GM18511 (cell line): Measurements from ENCODE around the gene GOT1.

Experiments
- ATAC-seq: cut with Tn5 transposase; IDR thresholded peaks from one replicate; pipeline ENCODE4 v1.9.1; 2021; ENCODE audit warnings: mild to moderate bottlenecking, moderate library complexity; ENCODE audit not compliant: unreplicated experiment

GOT1 gene

DNA sequence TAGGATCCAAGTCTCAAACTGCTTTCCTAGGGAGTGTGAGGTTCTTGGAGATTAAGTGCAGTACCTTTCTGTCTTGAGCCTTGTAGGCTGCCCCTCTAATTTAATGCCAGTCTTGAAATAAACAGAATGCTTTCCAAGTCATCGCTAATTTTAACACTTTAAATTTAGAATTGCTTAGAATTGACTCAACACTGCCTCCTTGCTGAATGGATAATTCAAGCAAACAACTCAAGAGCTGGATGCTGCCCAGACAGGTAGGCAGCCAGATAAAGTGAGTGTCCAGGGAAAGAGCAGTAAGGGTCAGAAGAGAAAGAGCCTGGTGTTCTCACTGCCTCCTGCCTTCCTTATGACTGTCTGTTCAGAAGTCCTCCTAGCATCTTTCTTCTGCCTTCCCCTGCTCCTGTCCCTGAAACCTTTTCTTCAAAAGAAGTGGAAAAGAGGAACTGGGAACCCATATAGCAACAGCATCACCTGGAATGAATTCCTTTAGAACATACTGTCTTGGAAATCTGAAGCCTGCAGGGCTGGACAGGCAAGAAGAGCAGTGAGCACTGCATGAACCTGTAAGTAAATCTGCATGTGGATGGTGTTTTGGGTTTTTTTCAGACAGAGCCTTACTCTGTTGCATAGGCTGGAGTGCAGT, 3.1 kb upstream of the GOT1 start:
- no peak for ATAC-seq

DNA sequence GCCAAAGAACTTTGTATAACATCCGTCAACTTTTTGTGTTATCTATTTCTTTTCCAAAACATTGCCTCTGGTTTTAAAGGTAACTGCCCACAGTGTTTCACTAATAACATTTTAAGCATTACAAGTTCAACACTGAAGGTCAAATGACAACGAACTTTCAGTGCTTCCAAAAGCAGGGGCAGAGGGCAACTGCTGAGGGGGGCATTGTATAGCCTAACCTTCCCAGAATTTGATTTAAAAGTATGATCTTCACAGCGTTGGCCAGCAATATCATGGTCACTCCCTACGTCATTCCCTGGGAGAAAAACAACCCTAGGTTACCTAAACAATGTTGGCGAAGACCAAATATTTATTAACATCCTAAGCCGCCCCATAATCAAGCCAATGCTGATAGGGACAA, 2.5 kb upstream of the GOT1 start:
- no peak for ATAC-seq

DNA sequence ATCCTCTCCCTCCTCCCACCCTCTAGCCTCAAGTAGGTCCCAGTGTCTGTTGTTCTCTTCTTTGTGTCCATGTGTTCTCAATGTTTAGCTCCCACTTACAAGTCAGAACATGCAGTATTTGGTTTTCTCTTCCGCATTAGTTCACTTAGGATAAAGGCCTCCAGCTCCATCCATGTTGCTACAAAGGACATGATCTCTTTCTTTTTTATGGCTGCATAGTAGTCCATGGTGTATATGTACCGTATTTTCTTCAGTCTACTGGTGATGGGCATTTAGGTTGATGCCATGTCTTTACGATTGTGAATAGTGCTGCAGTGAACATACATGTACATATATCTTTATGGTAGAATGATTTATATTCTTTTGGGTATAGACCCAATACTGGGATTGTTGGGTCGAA, 1.6 kb upstream of the GOT1 start:
- ATAC-seq = no peak

DNA sequence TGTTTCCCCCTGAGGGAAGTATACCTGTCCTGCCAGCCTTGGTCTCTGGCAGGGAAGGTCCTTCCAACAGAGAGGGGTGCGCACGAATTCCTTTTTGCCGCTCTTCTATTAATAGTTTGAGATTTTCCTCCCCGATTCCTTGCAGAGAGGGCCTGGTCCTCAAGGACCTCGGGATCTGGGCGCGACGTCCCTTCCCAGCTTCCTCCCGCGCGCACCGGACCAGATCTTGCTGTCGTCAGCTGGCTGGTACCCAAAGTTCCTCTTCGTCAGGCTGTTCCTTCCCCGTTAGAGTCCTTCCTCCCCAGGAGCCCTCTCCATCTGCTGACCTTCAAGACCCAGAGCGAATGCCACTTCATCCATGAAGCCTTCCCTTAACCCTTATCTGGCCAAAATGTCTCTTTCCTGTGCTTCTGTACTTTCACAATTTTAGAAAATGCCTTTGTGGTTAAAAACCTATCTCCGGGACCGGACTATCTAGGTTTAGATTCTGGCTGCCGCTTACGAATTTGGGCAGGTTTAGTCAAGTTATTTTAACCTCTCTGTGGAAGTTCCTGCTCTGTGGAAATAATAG, 851 bp upstream of the GOT1 start:
- no peak for ATAC-seq

DNA sequence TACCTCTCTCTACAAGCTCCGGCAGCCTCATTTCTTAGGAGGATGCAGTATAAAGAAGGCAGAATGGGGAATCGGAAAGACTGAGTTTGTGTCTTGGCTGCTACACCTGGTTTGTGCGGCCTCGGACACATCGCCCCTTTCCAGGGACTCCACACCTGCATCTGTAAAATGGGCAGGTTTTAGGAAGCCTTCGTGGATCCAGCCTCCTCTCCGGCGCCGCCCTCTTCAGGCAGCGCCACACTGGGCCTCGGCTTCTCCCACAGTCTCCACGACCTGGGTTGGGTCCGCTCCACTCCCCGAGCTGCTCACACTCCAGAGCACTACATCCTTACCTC, 341 bp downstream of the GOT1 start:
- ATAC-seq = peak; percentile 18

DNA sequence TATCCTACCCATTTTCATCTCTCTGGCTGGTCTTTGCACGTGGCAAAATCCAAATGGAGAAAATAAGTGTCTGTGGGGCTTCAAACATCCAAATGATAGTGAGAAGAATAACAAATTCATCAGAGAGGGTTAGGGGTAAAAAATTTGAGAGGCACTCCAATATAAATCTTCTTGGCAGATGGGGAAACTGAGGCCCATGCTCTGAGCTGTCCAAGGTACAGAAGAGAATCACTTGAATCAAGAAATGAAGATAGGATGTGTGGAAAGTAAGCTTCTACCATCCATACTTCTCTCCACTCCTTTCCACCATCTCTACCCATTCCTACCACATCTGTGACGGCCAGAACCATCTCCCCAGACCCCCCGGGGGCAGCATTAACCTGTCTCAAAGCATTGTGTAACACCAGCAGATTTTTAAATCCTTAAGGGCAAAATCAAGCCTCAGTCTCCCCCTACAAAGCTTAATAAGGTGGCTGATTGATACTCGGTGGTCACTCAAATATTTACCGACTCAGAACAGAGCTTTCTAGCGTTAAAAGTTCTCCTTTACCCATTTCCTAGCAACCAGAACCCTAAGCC, 818 bp downstream of the GOT1 start:
- no peak for ATAC-seq

DNA sequence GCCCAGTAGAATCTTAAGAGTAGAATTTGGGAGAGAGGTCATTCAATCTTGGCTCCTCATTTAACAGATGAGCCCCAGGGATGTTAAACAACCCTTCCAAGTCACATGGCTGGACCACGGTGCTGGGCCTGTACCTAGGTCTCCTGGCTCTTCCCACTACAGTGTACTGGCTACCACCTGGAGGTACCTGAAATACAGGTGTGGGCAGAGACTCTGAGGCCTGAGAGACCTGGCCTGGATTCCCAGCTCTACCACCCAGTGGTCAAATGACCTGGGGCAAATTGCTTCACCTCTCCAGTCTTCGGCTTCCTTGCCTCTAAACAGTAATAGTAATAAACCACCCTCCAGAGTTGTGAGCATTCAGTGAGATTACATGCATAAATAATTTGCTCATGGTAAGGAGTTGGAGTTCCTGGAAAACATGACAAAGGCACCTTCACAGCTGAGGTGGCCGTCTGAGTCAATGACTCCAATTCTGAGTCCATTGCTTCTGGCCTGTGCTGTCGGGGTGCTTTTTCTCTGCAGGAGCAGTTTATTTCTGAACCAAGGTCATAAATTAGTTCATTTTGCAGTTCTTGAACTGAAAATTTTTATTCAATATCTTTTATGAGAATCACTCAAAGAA, 2.7 kb downstream of the GOT1 start:
- no peak for ATAC-seq

DNA sequence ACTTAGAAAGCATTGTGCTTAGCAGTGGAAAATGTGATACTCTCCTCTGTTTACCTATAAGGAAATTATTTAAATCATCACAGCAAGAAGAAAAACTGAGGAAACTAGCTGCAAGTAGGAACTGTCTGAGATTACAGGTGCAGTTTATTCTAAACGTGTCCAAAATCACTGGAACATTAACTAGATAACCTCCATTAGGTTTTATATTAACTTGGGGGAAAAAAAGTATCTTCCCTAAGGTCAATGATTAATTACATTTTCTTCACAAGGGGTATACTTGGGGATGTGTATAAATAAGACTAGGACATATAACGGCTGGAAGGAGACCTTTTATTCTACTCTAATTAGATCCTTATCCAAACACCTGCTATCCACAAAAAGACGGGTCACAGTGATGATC, 3.7 kb downstream of the GOT1 start:
- ATAC-seq = no peak

DNA sequence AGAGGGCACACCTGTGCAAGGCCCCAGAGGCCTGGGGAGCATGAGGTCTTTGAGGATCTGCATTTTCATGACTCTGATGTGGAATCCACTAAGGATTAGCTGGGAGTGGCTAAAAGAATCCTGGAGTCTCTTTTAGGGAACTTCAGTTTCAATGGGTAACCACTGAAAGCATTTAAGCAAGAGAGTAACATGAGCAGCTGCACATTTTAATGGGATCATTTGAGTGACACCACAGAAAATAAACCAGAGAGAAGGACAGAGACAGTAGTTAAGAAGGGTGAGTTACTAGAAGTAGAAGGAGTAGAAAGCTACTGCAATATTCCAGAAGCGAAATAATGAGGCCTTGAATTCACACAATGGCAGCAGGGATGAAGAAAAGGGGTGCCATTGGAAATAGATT, 5.2 kb downstream of the GOT1 start:
- no peak for ATAC-seq

DNA sequence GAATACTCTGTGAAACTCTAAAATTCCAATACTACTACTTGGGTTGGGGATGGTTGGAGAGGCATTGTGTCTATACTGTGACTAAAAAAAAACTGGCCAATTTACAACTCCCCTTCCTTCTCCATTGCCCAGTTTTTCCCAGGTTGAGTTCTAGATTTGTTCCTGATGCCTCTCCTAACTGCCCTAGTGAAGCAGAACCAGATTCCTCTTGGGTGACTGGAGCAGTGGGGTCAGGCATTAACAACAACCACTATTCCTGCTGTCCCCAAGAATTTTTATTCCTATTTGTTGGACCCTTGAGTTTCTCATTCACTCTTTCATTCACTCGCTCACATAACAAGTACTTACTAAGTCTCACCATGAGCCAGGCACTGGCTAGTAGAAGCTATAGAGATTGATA, 5.8 kb downstream of the GOT1 start:
- ATAC-seq = no peak

DNA sequence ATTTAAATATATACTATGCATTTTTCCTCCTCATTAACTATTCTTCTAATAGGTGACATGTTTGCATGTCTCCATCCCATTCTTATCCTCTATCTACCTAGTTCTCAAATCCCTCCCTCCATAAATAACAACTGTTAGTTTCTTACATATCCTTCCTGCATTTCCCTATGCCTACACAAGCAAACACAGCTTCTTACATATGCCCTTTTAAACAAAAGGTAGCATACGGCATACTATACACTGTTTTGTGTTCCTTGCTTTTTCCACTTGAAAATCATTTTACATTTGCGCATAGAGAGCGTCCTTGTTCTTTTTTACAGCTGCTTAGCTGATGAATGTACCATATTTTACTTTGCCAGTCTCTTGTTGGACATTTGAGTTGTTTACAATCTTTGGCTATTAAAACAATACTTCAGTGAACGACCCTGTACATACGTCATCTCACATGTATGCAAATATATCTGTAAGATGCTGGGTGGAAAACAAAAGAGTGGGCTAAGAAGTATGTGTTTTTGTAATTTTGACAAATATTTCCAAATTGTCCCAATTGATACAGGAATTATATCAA, 7.8 kb downstream of the GOT1 start:
- no peak for ATAC-seq

DNA sequence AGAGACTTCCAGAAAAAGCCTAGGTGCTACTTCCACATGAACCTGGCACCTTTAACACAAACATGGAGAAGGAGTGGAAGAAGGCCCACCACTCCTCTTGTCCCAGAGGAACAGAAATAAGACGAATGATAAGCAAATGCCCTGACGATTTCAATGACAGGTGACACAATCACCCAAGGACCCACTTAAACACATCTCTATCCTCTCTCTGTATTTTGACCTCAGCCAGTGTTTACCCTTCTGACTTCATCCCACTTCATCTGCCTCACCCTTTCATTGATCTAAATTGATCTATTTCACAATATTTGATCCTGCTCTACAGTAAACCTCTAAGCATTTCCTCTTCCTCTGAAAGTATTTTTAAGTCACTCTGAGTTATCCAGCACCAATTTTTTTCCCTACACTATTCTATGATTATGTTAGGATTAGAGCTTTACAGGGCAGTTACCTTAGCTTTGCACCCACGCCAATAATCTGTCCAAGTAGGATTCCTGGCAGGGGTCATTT, 9.1 kb downstream of the GOT1 start:
- no peak for ATAC-seq

DNA sequence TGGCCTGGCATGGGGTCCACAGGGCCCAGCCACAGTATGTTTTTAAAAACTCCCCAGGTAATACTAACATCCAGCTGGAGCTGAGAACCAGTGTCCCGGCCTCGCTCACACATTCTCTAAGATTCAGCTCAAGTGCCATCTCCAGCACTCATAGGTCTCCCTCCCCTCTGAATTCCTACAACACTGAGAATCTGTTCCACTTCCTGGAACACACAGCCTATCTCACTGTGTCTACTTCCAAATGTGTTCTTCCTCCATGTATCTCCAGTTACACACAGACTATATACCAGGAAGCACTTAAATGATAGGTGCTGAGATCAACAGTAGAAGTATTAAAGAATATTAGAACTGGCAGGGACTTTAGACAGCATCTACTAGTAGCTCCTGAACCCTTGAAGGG, 10.7 kb downstream of the GOT1 start:
- ATAC-seq = no peak

DNA sequence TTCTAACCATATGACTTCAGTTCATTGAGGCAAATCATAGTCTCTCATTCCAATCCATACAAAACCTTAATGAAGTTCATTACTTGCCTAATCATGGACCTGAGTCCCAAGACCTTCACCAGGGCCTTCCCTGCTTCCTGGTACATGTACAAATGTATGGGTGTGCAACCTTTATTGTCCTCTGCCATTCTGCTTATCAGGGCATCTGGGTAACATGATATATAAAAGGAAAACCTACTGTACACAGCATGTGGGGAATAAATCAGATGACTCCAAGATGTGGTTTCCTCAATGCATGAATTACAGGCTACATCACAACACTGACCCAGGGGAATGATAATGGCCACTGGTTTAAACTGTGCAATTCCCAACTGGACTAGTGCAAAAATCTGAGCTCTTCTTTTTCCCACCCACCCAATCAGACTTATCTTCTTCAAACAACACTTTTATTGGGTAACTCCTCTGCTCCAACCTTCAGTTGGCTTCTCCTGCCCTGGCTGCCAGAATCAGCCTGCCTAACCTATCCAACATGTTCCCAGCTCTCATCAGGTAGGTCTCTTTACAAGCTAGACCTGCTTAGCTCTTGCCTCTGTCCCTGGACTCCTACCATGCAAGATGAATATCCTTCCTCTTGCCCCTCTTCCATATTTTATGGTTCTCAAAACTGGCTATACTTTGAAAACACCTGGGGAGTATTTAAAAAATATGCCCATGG, 11.4 kb downstream of the GOT1 start:
- ATAC-seq = no peak

DNA sequence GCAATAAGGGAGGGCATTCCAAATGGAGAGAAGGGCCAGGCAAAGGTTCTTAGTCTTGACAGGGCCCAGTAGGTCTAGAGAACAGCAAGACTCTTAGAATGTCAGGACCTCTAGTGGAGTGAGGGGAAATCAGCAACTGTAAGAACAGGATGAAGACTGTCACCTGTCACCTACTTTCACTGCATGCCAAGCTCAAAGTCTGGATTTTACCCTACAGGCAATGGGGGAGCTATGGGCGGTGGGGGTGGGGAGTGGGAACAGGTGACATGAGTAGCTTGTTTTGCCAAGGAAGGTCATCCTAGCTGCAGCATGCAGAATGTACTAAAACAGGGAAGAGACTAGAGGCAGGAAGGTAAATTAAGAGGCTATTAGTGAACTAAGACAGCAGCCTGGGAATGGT, 18.3 kb downstream of the GOT1 start:
- ATAC-seq = no peak

DNA sequence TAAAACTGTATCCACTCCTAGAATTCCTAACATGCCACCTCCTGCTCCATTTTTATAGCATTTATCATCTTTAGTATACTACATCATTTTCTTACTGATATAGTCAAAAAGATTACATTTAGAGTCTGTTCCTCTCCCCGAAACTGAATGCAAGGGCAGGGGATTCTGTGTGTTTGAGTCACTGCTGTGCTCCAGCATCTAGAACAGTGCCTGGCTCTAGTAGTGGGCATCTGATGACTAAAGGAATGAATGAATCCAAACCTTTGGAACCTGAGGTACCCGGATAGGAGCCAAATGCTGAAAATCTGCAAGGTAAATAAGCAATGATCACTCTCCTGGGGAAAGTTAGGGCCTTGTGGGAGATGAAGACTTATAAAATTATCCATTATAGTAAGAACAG, 18.9 kb downstream of the GOT1 start:
- no peak for ATAC-seq

DNA sequence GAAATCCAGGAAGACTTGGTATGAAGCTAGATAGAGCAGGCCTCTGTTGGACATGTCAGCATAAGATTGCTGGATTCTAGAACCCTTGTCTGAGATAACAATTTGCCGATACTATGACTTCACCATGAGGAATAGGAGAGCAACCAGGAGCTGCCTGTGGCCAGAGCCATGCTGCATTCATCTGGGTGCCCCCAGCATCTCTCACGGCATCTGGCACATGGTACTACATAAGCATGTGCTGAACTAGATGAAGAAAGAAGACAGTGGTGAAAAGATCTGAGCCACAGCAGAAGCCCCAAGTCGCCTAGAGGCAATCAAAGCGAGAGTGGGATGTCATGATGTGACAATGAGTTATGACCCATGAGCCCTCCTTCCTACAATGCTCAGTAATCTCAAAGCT, 19.5 kb downstream of the GOT1 start:
- ATAC-seq = no peak

DNA sequence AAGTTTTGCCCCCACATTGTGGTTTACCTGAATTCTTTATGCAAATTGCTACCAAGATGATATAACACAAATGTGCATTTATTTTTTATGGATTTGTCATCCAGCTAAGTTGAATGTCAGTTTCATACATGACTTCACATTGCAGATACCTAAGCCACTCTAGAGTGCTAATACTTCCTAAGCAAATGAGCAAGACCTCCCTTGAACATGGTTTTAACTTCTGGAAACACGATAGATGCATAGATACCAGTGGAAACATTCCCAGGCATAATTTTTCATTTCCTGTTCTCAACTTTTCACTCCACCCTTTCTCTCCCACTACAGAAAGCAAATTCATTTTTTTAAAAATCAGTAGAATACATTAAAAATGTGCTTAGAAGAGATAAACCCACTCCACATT, 20.3 kb downstream of the GOT1 start:
- ATAC-seq = no peak

DNA sequence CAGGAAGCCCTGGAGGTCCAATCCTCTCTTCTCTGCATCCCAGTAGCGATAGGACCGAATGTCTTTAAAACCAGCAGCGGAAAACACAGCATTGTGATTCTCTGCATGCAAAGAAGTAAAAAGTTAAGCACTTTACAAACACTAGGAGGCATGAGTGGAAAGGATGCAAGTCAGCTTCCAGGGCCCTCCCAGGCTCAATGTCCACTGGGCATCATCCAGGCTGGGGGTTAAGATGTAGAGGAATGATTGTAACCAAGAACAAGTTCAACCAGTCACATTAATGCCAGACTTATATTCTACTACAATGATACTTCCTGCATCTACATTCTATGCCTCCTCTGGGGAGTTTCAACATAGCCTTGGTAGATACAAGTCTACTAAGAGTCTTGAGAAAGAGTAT, 24.3 kb downstream of the GOT1 start:
- no peak for ATAC-seq

DNA sequence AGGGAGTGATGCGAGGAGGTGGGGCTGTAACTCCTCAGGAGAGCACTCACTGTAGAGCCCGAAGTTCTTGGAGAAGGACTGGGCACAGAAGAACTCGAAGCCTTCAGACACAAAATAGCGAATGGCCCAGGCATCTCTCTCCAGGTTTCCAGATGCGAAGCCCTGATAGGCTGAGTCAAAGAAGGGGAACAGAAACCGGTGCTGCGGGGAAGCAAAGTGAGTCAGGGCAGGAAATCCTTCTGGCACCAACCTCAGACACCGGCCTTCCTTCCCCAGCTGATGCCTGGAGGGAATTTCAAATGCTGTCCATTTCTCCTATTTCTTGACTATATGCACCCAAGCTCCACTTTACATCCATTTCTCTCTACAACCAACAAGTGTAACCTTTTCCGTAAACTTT, 26.8 kb downstream of the GOT1 start:
- no peak for ATAC-seq

DNA sequence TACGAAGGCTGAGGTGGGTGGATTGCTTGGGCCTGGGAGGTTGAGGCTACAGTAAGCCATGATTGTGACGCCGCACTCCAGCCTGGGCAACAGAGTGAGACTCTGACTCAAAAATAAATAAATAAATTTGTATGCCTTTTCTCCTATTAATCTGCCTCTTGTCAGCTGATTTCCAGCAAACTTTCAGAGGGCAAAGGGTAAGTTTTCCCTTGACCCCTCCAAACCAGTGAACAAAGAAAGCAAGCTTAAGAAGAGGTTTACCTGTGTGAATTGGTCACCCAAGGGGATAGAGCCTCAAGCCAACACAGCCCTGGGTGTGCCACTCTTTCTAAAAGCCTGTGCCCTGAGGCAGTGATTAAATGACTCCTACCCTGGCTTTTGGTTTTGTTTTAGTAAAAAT, 30.8 kb downstream of the GOT1 start:
- ATAC-seq = no peak
